ENCODE results near the gene KRTAP20-4.

Gene KRTAP20-4

DNA sequence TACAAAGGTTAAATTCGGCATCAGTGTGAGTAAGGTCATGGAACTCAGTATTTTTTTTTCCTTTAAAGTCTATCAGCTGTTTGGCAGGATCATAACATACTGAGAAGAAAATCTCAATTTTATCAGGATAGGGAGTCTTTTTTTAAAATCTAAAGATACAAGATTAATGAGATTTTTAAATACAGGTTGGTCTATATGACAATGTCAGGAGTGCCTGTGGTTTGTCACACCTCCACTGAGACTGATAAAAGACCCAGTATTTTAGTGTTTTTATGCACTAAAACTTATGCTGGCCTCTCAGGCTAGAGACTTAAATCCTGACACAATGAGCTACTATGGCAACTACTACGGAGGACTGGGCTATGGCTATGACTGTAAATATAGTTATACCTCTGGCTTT is 22.1 kb downstream of the KRTAP20-4 start, which contains the start of gene KRTAP20-3:
Gene KRTAP20-3 (plus strand): TSS at position 301 of the 400 bp plus-strand sequence.
- CTCF ChIA-PET, result no interaction called here
- Histone ChIP-seq H3K27ac (ENCODE audit: insufficient read depth in 1 of 2, low read depth in 1 of 2, low read length in 2 of 2, poor library complexity in 1 of 2, severe bottlenecking in 2 of 2) (no peak within 1 kb of the TSS), H3K36me3 (ENCODE audit: control insufficient read depth in 4 of 4, insufficient read depth in 4 of 4, low read length in 3 of 4) (no peaks in the 10 kb centered on the region), H3K27me3 (replicated peaks in 2 of 5; ENCODE audit: control insufficient read depth in 4 of 5, insufficient read depth in 5 of 5, low read length in 4 of 5) (no peaks in the 10 kb centered on the region), H3K4me3 (ENCODE audit: control insufficient read depth in 1 of 7, extremely low read depth in 1 of 7, insufficient read depth in 4 of 7, low read depth in 2 of 7, low read length in 6 of 7) (no peak within 1 kb of the TSS), H3K4me1 (ENCODE audit: control extremely low read depth in 1 of 4, control insufficient read depth in 4 of 4, insufficient read depth in 4 of 4, low read length in 3 of 4) (no peaks in the 10 kb centered on the region), H3K9me3 (ENCODE audit: control extremely low read depth in 1 of 5, control insufficient read depth in 4 of 5, insufficient read depth in 2 of 5, low read depth in 1 of 5, low read length in 4 of 5) (peaks cover 0 to 3% (median 0%) of the 10 kb centered on the region in 5 experiments)
- 100% methylated on average over 1 of the region's 2 CpGs for WGBS (ENCODE audit: insufficient coverage)
- POLR2A ChIA-PET, result no interaction called here
- DNase-seq, result no peak

DNA sequence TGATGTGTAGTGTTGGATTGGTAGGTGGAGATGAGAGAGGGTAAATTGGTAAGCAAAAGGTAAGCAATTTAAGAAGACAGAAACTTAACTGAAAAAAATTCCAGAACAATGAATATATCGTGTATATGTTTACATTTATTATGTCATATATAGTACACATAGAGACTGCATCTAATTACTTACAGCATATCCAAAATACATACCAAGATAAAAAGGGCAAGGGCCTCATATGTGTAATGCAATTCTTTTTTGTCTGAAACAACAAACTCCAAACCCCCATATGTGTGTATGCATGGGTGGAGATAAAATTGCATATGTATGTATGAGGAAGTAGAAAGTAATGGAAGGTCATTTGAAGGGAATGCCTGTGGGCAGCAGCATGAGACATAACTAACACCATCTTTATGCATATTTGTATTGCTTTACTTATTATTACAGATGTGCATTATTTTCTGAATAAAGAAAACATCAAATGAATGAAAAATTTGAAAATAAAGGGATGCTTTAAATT is 26.5 kb downstream of the KRTAP20-4 start:
- ChIA-PET POLR2A (no interaction called here), CTCF (no interaction called here)
- no peak for DNase-seq
- Histone ChIP-seq H3K27ac (ENCODE audit: insufficient read depth in 1 of 2, low read depth in 1 of 2, low read length in 2 of 2, poor library complexity in 1 of 2, severe bottlenecking in 2 of 2) (no peak overlapping the region), H3K36me3 (ENCODE audit: control insufficient read depth in 4 of 4, insufficient read depth in 4 of 4, low read length in 3 of 4) (no peaks in the 10 kb centered on the region), H3K9me3 (ENCODE audit: control extremely low read depth in 1 of 5, control insufficient read depth in 4 of 5, insufficient read depth in 2 of 5, low read depth in 1 of 5, low read length in 4 of 5) (peaks cover 0 to under 1% (median 0%) of the 10 kb centered on the region in 5 experiments), H3K4me1 (ENCODE audit: control extremely low read depth in 1 of 4, control insufficient read depth in 4 of 4, insufficient read depth in 4 of 4, low read length in 3 of 4) (no peaks in the 10 kb centered on the region), H3K27me3 (replicated peaks in 2 of 5; ENCODE audit: control insufficient read depth in 4 of 5, insufficient read depth in 5 of 5, low read length in 4 of 5) (no peaks in the 10 kb centered on the region), H3K4me3 (ENCODE audit: control insufficient read depth in 1 of 7, extremely low read depth in 1 of 7, insufficient read depth in 4 of 7, low read depth in 2 of 7, low read length in 6 of 7) (no peak overlapping the region)
- no CpG with 5 or more reads among the region's 1 CpG for WGBS (ENCODE audit: insufficient coverage)

DNA sequence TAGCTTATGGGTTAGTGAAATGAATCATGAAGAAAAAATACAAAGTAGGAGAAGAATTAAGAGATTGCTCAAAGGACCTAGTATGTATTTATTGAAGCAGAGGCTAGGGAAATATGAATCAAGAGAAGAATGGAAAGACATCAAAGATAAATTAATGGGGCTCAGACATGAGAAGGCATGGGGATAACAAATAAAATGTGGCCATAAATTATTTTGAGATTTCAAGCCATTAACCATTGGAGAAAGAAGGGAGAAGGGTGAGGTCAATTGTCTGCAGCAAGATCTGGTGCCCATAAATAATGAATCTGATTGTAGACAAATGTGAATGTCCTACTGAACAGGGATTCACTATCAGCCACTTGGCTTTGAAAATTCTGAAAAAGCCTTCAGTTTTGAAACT is 32.5 kb downstream of the KRTAP20-4 start:
- ChIA-PET POLR2A (no interaction called here), CTCF (no interaction called here)
- Histone ChIP-seq H3K36me3 (ENCODE audit: control insufficient read depth in 4 of 4, insufficient read depth in 4 of 4, low read length in 3 of 4) (no peaks in the 10 kb centered on the region), H3K27ac (ENCODE audit: insufficient read depth in 1 of 2, low read depth in 1 of 2, low read length in 2 of 2, poor library complexity in 1 of 2, severe bottlenecking in 2 of 2) (no peak overlapping the region), H3K27me3 (replicated peaks in 2 of 5; ENCODE audit: control insufficient read depth in 4 of 5, insufficient read depth in 5 of 5, low read length in 4 of 5) (no peaks in the 10 kb centered on the region), H3K9me3 (ENCODE audit: control extremely low read depth in 1 of 5, control insufficient read depth in 4 of 5, insufficient read depth in 2 of 5, low read depth in 1 of 5, low read length in 4 of 5) (no peaks in the 10 kb centered on the region), H3K4me3 (ENCODE audit: control insufficient read depth in 1 of 7, extremely low read depth in 1 of 7, insufficient read depth in 4 of 7, low read depth in 2 of 7, low read length in 6 of 7) (no peak overlapping the region), H3K4me1 (ENCODE audit: control extremely low read depth in 1 of 4, control insufficient read depth in 4 of 4, insufficient read depth in 4 of 4, low read length in 3 of 4) (no peaks in the 10 kb centered on the region)
- DNase-seq, result no peak

DNA sequence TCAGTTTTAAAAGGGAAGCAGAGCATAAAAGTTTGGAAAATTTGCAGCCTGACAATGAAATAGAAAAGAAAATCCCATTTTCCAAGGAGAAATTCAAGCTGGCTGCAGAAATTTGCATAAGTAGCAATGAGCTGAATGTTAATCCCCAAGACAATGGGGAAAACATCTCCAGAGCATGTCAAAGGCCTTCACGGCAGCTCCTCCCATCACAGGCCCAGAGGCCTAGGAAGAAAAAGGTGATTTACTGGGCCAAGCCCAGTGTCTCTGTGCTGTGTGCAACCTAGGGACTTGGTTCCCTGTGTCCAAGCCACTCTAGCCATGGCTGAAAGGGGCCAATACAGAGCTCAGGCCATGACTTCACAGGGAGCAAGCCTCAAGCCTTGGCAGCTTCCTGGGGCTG is 48.3 kb downstream of the KRTAP20-4 start:
- H3K4me1 ChIP-seq (ENCODE audit: control extremely low read depth in 1 of 4, control insufficient read depth in 4 of 4, insufficient read depth in 4 of 4, low read length in 3 of 4), result no peaks in the 10 kb centered on the region
- no peak overlapping the region for H3K27ac ChIP-seq (ENCODE audit: insufficient read depth in 1 of 2, low read depth in 1 of 2, low read length in 2 of 2, poor library complexity in 1 of 2, severe bottlenecking in 2 of 2)
- ChIA-PET POLR2A (no interaction called here), CTCF (no interaction called here)
- DNase-seq, result no peak
- H3K9me3 ChIP-seq (ENCODE audit: control extremely low read depth in 1 of 5, control insufficient read depth in 4 of 5, insufficient read depth in 2 of 5, low read depth in 1 of 5, low read length in 4 of 5), result no peaks in the 10 kb centered on the region
- H3K27me3 ChIP-seq (replicated peaks in 2 of 5; ENCODE audit: control insufficient read depth in 4 of 5, insufficient read depth in 5 of 5, low read length in 4 of 5), result no peaks in the 10 kb centered on the region
- H3K4me3 ChIP-seq (ENCODE audit: control insufficient read depth in 1 of 7, extremely low read depth in 1 of 7, insufficient read depth in 4 of 7, low read depth in 2 of 7, low read length in 6 of 7), result no peak overlapping the region
- no peaks in the 10 kb centered on the region for H3K36me3 ChIP-seq (ENCODE audit: control insufficient read depth in 4 of 4, insufficient read depth in 4 of 4, low read length in 3 of 4)
- WGBS (ENCODE audit: insufficient coverage), result 78% methylated on average over 1 of the region's 1 CpG
